HG03175 (cell line): ENCODE results near the gene ZNRF3.
"Not testable (repeated sequence)": the region's sequence is repeated elsewhere in the genome, so short reads cannot be mapped to it uniquely, and the experiment has no call there.

ENCODE experiments used
- ATAC-seq: cut with Tn5 transposase; IDR thresholded peaks from one replicate; pipeline ENCODE4 v1.9.1; 2021; ENCODE audit warnings: mild to moderate bottlenecking, moderate library complexity; ENCODE audit not compliant: unreplicated experiment

The ZNRF3 gene

GRCh38 chr22:29000641-29001040, 117.3 kb downstream of the ZNRF3 start:
- no peak for ATAC-seq

- no peak for ATAC-seq
Observed at GRCh38 chr22:29002603-29003002, 119.2 kb downstream of the ZNRF3 start.

- ATAC-seq = no peak
Observed at GRCh38 chr22:29003552-29003951, 120.2 kb downstream of the ZNRF3 start.

GRCh38 chr22:29003975-29004646, 120.7 kb downstream of the ZNRF3 start:
- ATAC-seq = no peak

- ATAC-seq = no peak
Observed at GRCh38 chr22:29004647-29005371, 121.4 kb downstream of the ZNRF3 start.

- not testable (repeated sequence) for ATAC-seq
Observed at GRCh38 chr22:29005754-29006153, 122.4 kb downstream of the ZNRF3 start.

GRCh38 chr22:29006346-29006745, 123.0 kb downstream of the ZNRF3 start:
- ATAC-seq = no peak

GRCh38 chr22:29009148-29009547, 125.8 kb downstream of the ZNRF3 start:
- ATAC-seq = no peak

GRCh38 chr22:29011240-29012100, 128.1 kb downstream of the ZNRF3 start:
- no peak for ATAC-seq

- no peak for ATAC-seq
Observed at GRCh38 chr22:29012101-29012433, 128.7 kb downstream of the ZNRF3 start.

- ATAC-seq = no peak
Observed at GRCh38 chr22:29012952-29013351, 129.6 kb downstream of the ZNRF3 start.

- no peak for ATAC-seq
Observed at GRCh38 chr22:29014293-29014692, 130.9 kb downstream of the ZNRF3 start.

- no peak for ATAC-seq
Observed at GRCh38 chr22:29014773-29015172, 131.4 kb downstream of the ZNRF3 start.

- no peak for ATAC-seq
Observed at GRCh38 chr22:29016067-29016938, 132.9 kb downstream of the ZNRF3 start.

GRCh38 chr22:29018293-29019189, 135.2 kb downstream of the ZNRF3 start:
- ATAC-seq = no peak

GRCh38 chr22:29022101-29022817, 138.9 kb downstream of the ZNRF3 start:
- ATAC-seq = no peak

- ATAC-seq = no peak
Observed at GRCh38 chr22:29023172-29023796, 139.9 kb downstream of the ZNRF3 start.

GRCh38 chr22:29026579-29026978, 143.2 kb downstream of the ZNRF3 start:
- ATAC-seq = no peak

GRCh38 chr22:29028468-29028867, 145.1 kb downstream of the ZNRF3 start:
- no peak for ATAC-seq
